Cardiac muscle cell (in vitro differentiated cells and primary cell): Measurements from ENCODE around the gene NT5DC4. TPM values are rescaled to one million over a fixed set of nuclear protein-coding genes. Genes with fewer than 3 reads are reported as not detected.
A peak's percentile ranks its signal among the peaks of the same experiment; 100 is the strongest.

ENCODE experiments used
- DNase-seq, 2 donors: peaks; one replicate each; pipeline versions ENCODE4 v3.0.0 to v3.0.0-alpha.2; 2010 to 2017; ENCODE audit warnings: low read depth in 1 of 2, low spot score in 1 of 2
- H3K27ac ChIP-seq: fragments of 200-600 bp; sonication (generic); 2 replicates; pipeline ENCODE4 v1.5.1; 2016
- H3K27me3 ChIP-seq: fragments of 200-600 bp; sonication (generic); 2 replicates; pipeline ENCODE4 v1.6.0; 2016; ENCODE audit warnings: control low read depth
- H3K36me3 ChIP-seq: fragments of 200-600 bp; sonication (generic); 2 replicates; pipeline ENCODE4 v1.5.1; 2016; ENCODE audit warnings: control low read depth
- H3K4me1 ChIP-seq: fragments of 200-600 bp; sonication (generic); 2 replicates; pipeline ENCODE4 v1.8.1; 2017; ENCODE audit warnings: low read depth, mild to moderate bottlenecking, mixed run types
- H3K4me3 ChIP-seq: fragments of 200-600 bp; sonication (generic); 2 replicates; pipeline ENCODE4 v1.5.1; 2016; ENCODE audit warnings: mild to moderate bottlenecking
- H3K9me3 ChIP-seq: fragments of 200-600 bp; sonication (generic); 2 replicates; pipeline ENCODE4 v1.5.1; 2017; ENCODE audit warnings: low read depth, mild to moderate bottlenecking, control low read depth
- CTCF ChIP-seq: IDR thresholded peaks from 2 replicates; pipeline ENCODE4 v1.5.1; 2012; ENCODE audit warnings: low read depth, mild to moderate bottlenecking, low read length
- polyA plus RNA-seq: library from polyadenylated mRNA; unstranded; fragments of >200 nt; fragmentation: Nextera tagmentation; extraction: Ambion mirVana; gene quantifications from 2 replicates; pipeline ENCODE4 v1.2.1, GENCODE V29; 2016
- total RNA-seq: library from RNA; depleted of rRNA; stranded (reverse); fragments of >200 nt; gene quantifications from 2 replicates; pipeline ENCODE4 v1.2.3, GENCODE V29; 2016

NT5DC4 gene
- not detected in 2 replicates for total RNA-seq
- polyA plus RNA-seq: not detected in 2 replicates

GRCh38 chr2:112720785-112721184 lies at the start of gene NT5DC4:
TSS of gene NT5DC4 (plus strand) at chr2:112721020. CDS start at chr2:112721080, 60 bp downstream.
- H3K4me1 ChIP-seq: no peaks in the 10 kb centered on the region
- H3K27me3 ChIP-seq: no peaks in the 10 kb centered on the region
- no peaks in the 10 kb centered on the region for H3K9me3 ChIP-seq
- H3K4me3 ChIP-seq: no peak within 1 kb of the TSS
- TF ChIP-seq CTCF: no peak
- H3K36me3 ChIP-seq: no peaks in the 10 kb centered on the region
- DNase-seq: no peak
- H3K27ac ChIP-seq: no peak within 1 kb of the TSS

- no peaks in the 10 kb centered on the region for H3K36me3 ChIP-seq
- TF ChIP-seq CTCF: no peak
- no peaks in the 10 kb centered on the region for H3K27me3 ChIP-seq
- no peaks in the 10 kb centered on the region for H3K9me3 ChIP-seq
- no peak overlapping the region for H3K4me3 ChIP-seq
- H3K4me1 ChIP-seq: no peaks in the 10 kb centered on the region
- H3K27ac ChIP-seq: no peak overlapping the region
- DNase-seq: no peak
Observed at GRCh38 chr2:112671801-112672200, 49.0 kb upstream of the NT5DC4 start.

- Histone ChIP-seq H3K27me3 (no peaks in the 10 kb centered on the region), H3K4me1 (no peaks in the 10 kb centered on the region)
- no peak for TF ChIP-seq CTCF
Observed at GRCh38 chr2:112673008-112673407, 47.8 kb upstream of the NT5DC4 start.

GRCh38 chr2:112674229-112674628 lies 46.6 kb upstream of the NT5DC4 start:
- H3K36me3 ChIP-seq: no peaks in the 10 kb centered on the region
- DNase-seq: peak in 1 of 2 donors; percentile 97
- no peaks in the 10 kb centered on the region for H3K27me3 ChIP-seq
- no peaks in the 10 kb centered on the region for H3K9me3 ChIP-seq
- H3K27ac ChIP-seq: no peak overlapping the region
- TF ChIP-seq CTCF: no peak
- no peak overlapping the region for H3K4me3 ChIP-seq
- H3K4me1 ChIP-seq: no peaks in the 10 kb centered on the region

More at GRCh38 chr2:112673008-112673407, 47.8 kb upstream of the NT5DC4 start:
- no peak overlapping the region for H3K4me3 ChIP-seq
- no peak overlapping the region for H3K27ac ChIP-seq
- no peaks in the 10 kb centered on the region for H3K36me3 ChIP-seq
- H3K9me3 ChIP-seq: no peaks in the 10 kb centered on the region
- no peak for DNase-seq

- no peak overlapping the region for H3K4me3 ChIP-seq
Observed at GRCh38 chr2:112679484-112679883, 41.3 kb upstream of the NT5DC4 start.

More at GRCh38 chr2:112679484-112679883, 41.3 kb upstream of the NT5DC4 start:
- H3K4me1 ChIP-seq: no peaks in the 10 kb centered on the region
- no peaks in the 10 kb centered on the region for H3K9me3 ChIP-seq
- no peak for DNase-seq
- TF ChIP-seq CTCF: no peak
- H3K27ac ChIP-seq: no peak overlapping the region
- no peaks in the 10 kb centered on the region for H3K36me3 ChIP-seq
- H3K27me3 ChIP-seq: no peaks in the 10 kb centered on the region
